Body of pancreas (tissue), 4 donors: ENCODE results near the gene GSE1. TPM values are rescaled to one million over a fixed set of nuclear protein-coding genes. Genes with fewer than 3 reads are reported as not detected.
A peak's percentile ranks its signal among the peaks of the same experiment; 100 is the strongest.

ENCODE experiments used
- ATAC-seq: fragments of 150-250 bp; one replicate; pipeline ENCODE4 v1.9.1; 2016
- DNase-seq, 4 donors: peaks; one replicate each; pipeline ENCODE4 v3.0.0-alpha.2; 2019
- H3K27ac ChIP-seq, 4 donors: fragments of 200-600 bp; sonication (generic); 1 replicate in 3 of 4; 2 replicates in 1 of 4; pipeline versions ENCODE4 v1.5.1 to v1.6.1; 2016 to 2019; ENCODE audit warnings: mild to moderate bottlenecking in 1 of 4, mixed read lengths in 1 of 4, moderate library complexity in 1 of 4
- H3K27me3 ChIP-seq, 2 donors: fragments of 200-600 bp; sonication (generic); one replicate each; pipeline ENCODE4 v1.6.0; 2016; ENCODE audit warnings: mild to moderate bottlenecking in 1 of 2
- H3K36me3 ChIP-seq, 2 donors: fragments of 200-600 bp; sonication (generic); replicated peaks in 1 of 2; 2 replicates each; pipeline ENCODE4 v1.5.1; 2016; ENCODE audit warnings: low read depth in 2 of 2; ENCODE audit not compliant: insufficient read depth in 1 of 2
- H3K4me1 ChIP-seq: fragments of 200-600 bp; sonication (generic); one replicate; pipeline ENCODE4 v1.6.0; 2016
- H3K4me3 ChIP-seq, 2 donors: fragments of 200-600 bp; sonication (generic); 1 replicate in 1 of 2; 2 replicates in 1 of 2; pipeline ENCODE4 v1.5.1; 2016 to 2019
- H3K9me3 ChIP-seq, 3 donors: fragments of 200-600 bp; sonication (generic); 1 replicate in 2 of 3; 2 replicates in 1 of 3; pipeline ENCODE4 v1.5.1; 2016
- CTCF ChIP-seq, 7 experiments: fragments of 450-650 bp in 4 of 7; fragments of 200-600 bp in 3 of 7; sonication (generic) in 3 of 7; IDR thresholded peaks; one replicate each; pipeline ENCODE4 v1.5.1; 2016 to 2019; ENCODE audit warnings: antibody characterized with exemption in 7 of 7
- POLR2A ChIP-seq, 3 donors: fragments of 450-650 bp; IDR thresholded peaks; one replicate each; pipeline ENCODE4 v1.6.1; 2016; ENCODE audit warnings: antibody characterized with exemption in 3 of 3, mild to moderate bottlenecking in 2 of 3
- WGBS, 2 donors: methylation state at CpG; one replicate each; pipeline ENCODE4 v1.1.5; 2017; 5-methylcytosine and 5-hydroxymethylcytosine counted together
- intact Hi-C: fragments of 100-400 bp; cut with DNase I; formaldehyde crosslinking; loops from one replicate; pipeline ENCODE4 v1.15.1; 2023
- total RNA-seq, 2 donors: library from RNA; depleted of rRNA; stranded (reverse); fragments of >200 nt; gene quantifications; one replicate each; pipeline ENCODE4 v1.1.0, GENCODE V29; 2016

The GSE1 gene
- total RNA-seq, 2 donors from 2014 or later = 76.5 to 221 TPM

- ATAC-seq = no peak
- peaks cover 68% of the 10 kb centered on the region for H3K4me1 ChIP-seq
- H3K9me3 ChIP-seq = no peaks in the 10 kb centered on the region
- intact Hi-C loops = no loop called here
- H3K4me3 ChIP-seq = no peak overlapping the region
- no peaks in the 10 kb centered on the region for H3K27me3 ChIP-seq
- 78 to 79% methylated on average over 10 to 23 of the region's 24 CpGs for WGBS, 2 donors
- DNase-seq = peak in 1 of 4 donors; percentile 56
- no peaks in the 10 kb centered on the region for H3K36me3 ChIP-seq
- no peak for TF ChIP-seq CTCF (IDR thresholded peaks at IDR 0.05)
- no peak for TF ChIP-seq POLR2A (IDR thresholded peaks at IDR 0.05)
- peak overlapping the region; percentile 30 to 71 (median 52) for H3K27ac ChIP-seq
These were observed 42.2 kb upstream of the GSE1 start for GRCh38 chr16:85570735-85571562.

GRCh38 chr16:85571563-85571812 is 41.6 kb upstream of the GSE1 start:
- no peak for ATAC-seq
- 85 to 94% methylated on average over 3 to 7 of the region's 7 CpGs for WGBS, 2 donors
- Histone ChIP-seq H3K4me3 (no peak overlapping the region), H3K27ac (no peak overlapping the region), H3K36me3 (no peaks in the 10 kb centered on the region), H3K9me3 (no peaks in the 10 kb centered on the region), H3K27me3 (no peaks in the 10 kb centered on the region), H3K4me1 (peaks cover 73% of the 10 kb centered on the region)
- TF ChIP-seq CTCF (IDR thresholded peaks at IDR 0.05) (no peak), POLR2A (IDR thresholded peaks at IDR 0.05) (no peak)
- intact Hi-C loops = no loop called here
- DNase-seq = no peak

- H3K27ac ChIP-seq = no peak overlapping the region
- H3K27me3 ChIP-seq = no peaks in the 10 kb centered on the region
- no peaks in the 10 kb centered on the region for H3K9me3 ChIP-seq
- 77 to 78% methylated on average over 10 of the region's 10 CpGs for WGBS, 2 donors
- TF ChIP-seq CTCF (IDR thresholded peaks at IDR 0.05) = no peak
- H3K4me3 ChIP-seq = no peak overlapping the region
- peaks cover 77% of the 10 kb centered on the region for H3K4me1 ChIP-seq
- DNase-seq (no peak), ATAC-seq (no peak)
- intact Hi-C loops = no loop called here
- H3K36me3 ChIP-seq = no peaks in the 10 kb centered on the region
These were observed 41.1 kb upstream of the GSE1 start for GRCh38 chr16:85571813-85572619.

GRCh38 chr16:85573045-85573695 is 40.0 kb upstream of the GSE1 start:
- Histone ChIP-seq H3K36me3 (no peaks in the 10 kb centered on the region), H3K27me3 (no peaks in the 10 kb centered on the region), H3K9me3 (no peaks in the 10 kb centered on the region), H3K4me3 (no peak overlapping the region), H3K4me1 (peaks cover 84% of the 10 kb centered on the region), H3K27ac (peak overlapping the region; percentile 23 to 57 (median 50))
- 85 to 86% methylated on average over 15 of the region's 15 CpGs for WGBS, 2 donors
- no peak for TF ChIP-seq CTCF (IDR thresholded peaks at IDR 0.05)
- TF ChIP-seq POLR2A (IDR thresholded peaks at IDR 0.05) = no peak
- DNase-seq (no peak), ATAC-seq (no peak)
- intact Hi-C loops = no loop called here
